Gastrocnemius medialis (tissue), 4 donors: ENCODE measurements around the gene XPO6.

Experiments
- POLR2A ChIP-seq, 2 donors: fragments of 450-650 bp; IDR thresholded peaks; one replicate each; pipeline ENCODE4 v1.6.1; 2017; ENCODE audit warnings: antibody characterized with exemption in 2 of 2, mild to moderate bottlenecking in 2 of 2, moderate library complexity in 2 of 2
- TF ChIP-seq, protein P1 (sequence below), 5 experiments: fragments of 450-650 bp in 3 of 5; fragments of 200-600 bp in 2 of 5; sonication (generic) in 2 of 5; IDR thresholded peaks in 4 of 5; conservative IDR thresholded peaks in 1 of 5; 1 replicate in 4 of 5; 2 replicates in 1 of 5; pipeline ENCODE4 v1.5.1; 2016 to 2019; ENCODE audit warnings: antibody characterized with exemption in 5 of 5, mild to moderate bottlenecking in 3 of 5, moderate library complexity in 3 of 5

- TF ChIP-seq, protein P1, sequence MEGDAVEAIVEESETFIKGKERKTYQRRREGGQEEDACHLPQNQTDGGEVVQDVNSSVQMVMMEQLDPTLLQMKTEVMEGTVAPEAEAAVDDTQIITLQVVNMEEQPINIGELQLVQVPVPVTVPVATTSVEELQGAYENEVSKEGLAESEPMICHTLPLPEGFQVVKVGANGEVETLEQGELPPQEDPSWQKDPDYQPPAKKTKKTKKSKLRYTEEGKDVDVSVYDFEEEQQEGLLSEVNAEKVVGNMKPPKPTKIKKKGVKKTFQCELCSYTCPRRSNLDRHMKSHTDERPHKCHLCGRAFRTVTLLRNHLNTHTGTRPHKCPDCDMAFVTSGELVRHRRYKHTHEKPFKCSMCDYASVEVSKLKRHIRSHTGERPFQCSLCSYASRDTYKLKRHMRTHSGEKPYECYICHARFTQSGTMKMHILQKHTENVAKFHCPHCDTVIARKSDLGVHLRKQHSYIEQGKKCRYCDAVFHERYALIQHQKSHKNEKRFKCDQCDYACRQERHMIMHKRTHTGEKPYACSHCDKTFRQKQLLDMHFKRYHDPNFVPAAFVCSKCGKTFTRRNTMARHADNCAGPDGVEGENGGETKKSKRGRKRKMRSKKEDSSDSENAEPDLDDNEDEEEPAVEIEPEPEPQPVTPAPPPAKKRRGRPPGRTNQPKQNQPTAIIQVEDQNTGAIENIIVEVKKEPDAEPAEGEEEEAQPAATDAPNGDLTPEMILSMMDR (IDR thresholded peaks at IDR 0.05 in 4 of 5, conservative IDR thresholded peaks at IDR 0.05 in 1 of 5), result no peak
- no peak for TF ChIP-seq POLR2A (IDR thresholded peaks at IDR 0.05)
Measured at GRCh38 chr16:28072087-28072486, 139.7 kb downstream of the XPO6 start.
